Measurements from ENCODE around the gene SESN1. TPM values are rescaled to one million over a fixed set of nuclear protein-coding genes. Genes with fewer than 3 reads are reported as not detected.

Gene SESN1
- total RNA-seq, 1 experiment from 2014 or later = 17.5 TPM

DNA sequence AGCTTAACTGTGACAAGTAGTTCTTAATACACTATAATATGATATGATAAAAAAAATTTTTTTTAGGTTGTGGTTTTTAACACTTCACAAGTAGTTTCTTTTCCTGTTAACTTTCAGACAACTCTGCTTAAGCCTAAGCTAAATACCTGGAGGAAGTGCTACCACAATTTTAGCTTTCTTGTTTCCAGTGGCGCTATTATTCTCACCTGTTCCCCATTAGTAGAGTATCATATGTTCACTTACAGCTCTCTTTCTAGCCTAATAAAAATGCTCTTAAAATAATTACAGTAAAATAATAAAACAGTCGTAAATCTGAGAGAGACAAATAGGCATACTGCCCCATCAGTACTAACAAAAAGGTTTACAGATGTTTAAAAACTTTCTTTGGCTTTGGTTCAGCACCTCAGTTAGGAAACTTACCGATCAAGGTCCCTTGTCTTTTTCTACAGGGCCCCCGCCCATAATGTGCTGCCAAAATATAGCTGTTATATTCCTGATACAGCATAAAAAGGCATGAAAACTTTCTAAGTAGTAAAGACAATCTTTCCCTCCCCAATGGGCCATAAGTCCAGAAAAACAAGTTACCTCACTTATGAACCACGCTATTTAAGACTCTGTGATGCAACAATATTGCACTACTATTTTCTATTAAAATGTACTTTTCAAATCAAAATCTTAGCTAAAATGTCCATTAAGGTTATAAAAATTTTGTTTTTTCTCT is 57.9 kb downstream of the SESN1 start:
- Histone ChIP-seq H4K5ac (ENCODE audit: insufficient read length, low read depth, low read length) (no peak overlapping the region), H3K23me2 (ENCODE audit: insufficient read length, low read depth, low read length, poor library complexity, severe bottlenecking) (no peaks in the 10 kb centered on the region), H3K56ac (ENCODE audit: insufficient read length, low read depth, low read length) (no peak overlapping the region), H3K14ac (ENCODE audit: insufficient read depth, low read length) (no peak overlapping the region), H2BK120ac (ENCODE audit: low read depth, low read length, poor library complexity, severe bottlenecking) (no peak overlapping the region), H3K23ac (ENCODE audit: insufficient read length, low read depth, low read length) (no peak overlapping the region), H3K27me3 (ENCODE audit: insufficient read depth, low read length) (no peaks in the 10 kb centered on the region), H2BK12ac (ENCODE audit: insufficient read length, low read depth, low read length) (no peak overlapping the region), H4K8ac (replicated peaks; ENCODE audit: insufficient read length, low read depth, low read length) (no peak overlapping the region), H2BK5ac (ENCODE audit: insufficient read length, low read length) (no peak overlapping the region), H3T11ph (ENCODE audit: low read length) (no peak overlapping the region), H3K9me3 (ENCODE audit: control insufficient read depth, low read depth, low read length) (no peaks in the 10 kb centered on the region), H2BK15ac (ENCODE audit: low read depth, low read length) (no peak overlapping the region), H3K4ac (ENCODE audit: low read depth, low read length) (no peak overlapping the region), H2AK5ac (ENCODE audit: insufficient read length, low read length) (no peak overlapping the region), H3K79me1 (ENCODE audit: insufficient read depth, low read depth, low read length, poor library complexity, severe bottlenecking) (no peaks in the 10 kb centered on the region), H4K91ac (ENCODE audit: insufficient read length, low read depth, low read length) (no peak overlapping the region), H3K4me1 (ENCODE audit: insufficient read depth, low read length) (no peaks in the 10 kb centered on the region), H4K20me1 (ENCODE audit: control insufficient read depth, insufficient read depth, insufficient read length) (no peaks in the 10 kb centered on the region), H3K79me2 (ENCODE audit: insufficient read depth, low read length) (no peaks in the 10 kb centered on the region), H3K9ac (ENCODE audit: extremely low read depth, insufficient read length, low read length) (no peak overlapping the region), H3K27ac (ENCODE audit: insufficient read length, low read depth, low read length) (no peak overlapping the region), H2AFZ (ENCODE audit: low read length) (no peak overlapping the region), H2BK20ac (ENCODE audit: low read depth, low read length, poor library complexity, severe bottlenecking) (no peak overlapping the region), H3K4me2 (ENCODE audit: insufficient read depth, insufficient read length, low read length) (no peak overlapping the region), H3K18ac (ENCODE audit: insufficient read length, low read depth, low read length) (no peak overlapping the region)
- no peaks in the 10 kb centered on the region for H3K9me3 Mint-ChIP-seq
- WGBS (ENCODE audit: extremely low coverage, insufficient read length, low lambda C conversion rate) = no CpG with 5 or more reads among the region's 5 CpGs
- no peak overlapping the region for H3K27ac Mint-ChIP-seq
- no peak for TF ChIP-seq CTCF (conservative IDR thresholded peaks at IDR 0.05)
- no peaks in the 10 kb centered on the region for H3K27me3 Mint-ChIP-seq (ENCODE audit: low read depth)
- H3K36me3 Mint-ChIP-seq (ENCODE audit: insufficient read depth in 1 of 3, low read depth in 3 of 3) = no peaks in the 10 kb centered on the region
- DNase-seq = no peak
- H3K4me1 Mint-ChIP-seq = peaks cover 5 to 7% of the 10 kb centered on the region in 2 experiments
- no peak overlapping the region for H3K4me3 Mint-ChIP-seq

All from H9 (cell line).